SKM-1 (cell line): ENCODE results near the gene PCDH9.

Source experiments
- DNase-seq: peaks from one replicate; lab custom pipeline; 2025; ENCODE audit not compliant: unreplicated experiment; lab: John Stamatoyannopoulos, UW

PCDH9 gene

GRCh38 chr13:67045357-67045756 is 184.8 kb downstream of the PCDH9 start:
- no peak for DNase-seq

- no peak for DNase-seq
These were observed 186.2 kb downstream of the PCDH9 start for GRCh38 chr13:67043901-67044300.

GRCh38 chr13:67042556-67042955 is 187.6 kb downstream of the PCDH9 start:
- no peak for DNase-seq

- no peak for DNase-seq
These were observed 193.3 kb downstream of the PCDH9 start for GRCh38 chr13:67036699-67037457.

- DNase-seq: no peak
These were observed 197.0 kb downstream of the PCDH9 start for GRCh38 chr13:67033170-67033569.

GRCh38 chr13:67023130-67023876 is 206.8 kb downstream of the PCDH9 start:
- DNase-seq: no peak

- no peak for DNase-seq
These were observed 211.4 kb downstream of the PCDH9 start for GRCh38 chr13:67018775-67019174.

GRCh38 chr13:67017276-67017675 is 212.9 kb downstream of the PCDH9 start:
- DNase-seq: no peak

- DNase-seq: no peak
These were observed 214.0 kb downstream of the PCDH9 start for GRCh38 chr13:67015976-67016600.

- DNase-seq: no peak
These were observed 215.7 kb downstream of the PCDH9 start for GRCh38 chr13:67014399-67014798.

GRCh38 chr13:67013709-67014108 is 216.4 kb downstream of the PCDH9 start:
- no peak for DNase-seq

- no peak for DNase-seq
These were observed 222.0 kb downstream of the PCDH9 start for GRCh38 chr13:67008075-67008668.

- no peak for DNase-seq
These were observed 225.6 kb downstream of the PCDH9 start for GRCh38 chr13:67004511-67004910.

- no peak for DNase-seq
These were observed 226.4 kb downstream of the PCDH9 start for GRCh38 chr13:67003743-67004142.

GRCh38 chr13:67001363-67001762 is 228.8 kb downstream of the PCDH9 start:
- no peak for DNase-seq

- DNase-seq: no peak
These were observed 233.6 kb downstream of the PCDH9 start for GRCh38 chr13:66996503-66996902.

GRCh38 chr13:66995203-66995611 is 234.9 kb downstream of the PCDH9 start:
- no peak for DNase-seq

- no peak for DNase-seq
These were observed 235.5 kb downstream of the PCDH9 start for GRCh38 chr13:66994517-66995202.

GRCh38 chr13:66994097-66994496 is 236.0 kb downstream of the PCDH9 start:
- DNase-seq: no peak

- no peak for DNase-seq
These were observed 237.4 kb downstream of the PCDH9 start for GRCh38 chr13:66992719-66993118.

GRCh38 chr13:66992183-66992582 is 238.0 kb downstream of the PCDH9 start:
- DNase-seq: no peak
